ENCODE results near the gene KRTAP26-1. TPM values are rescaled to one million over a fixed set of nuclear protein-coding genes. Genes with fewer than 3 reads are reported as not detected.

The KRTAP26-1 gene
- total RNA-seq, 4 donors from 2014 or later, result 7.8 TPM; not detected in 3

- WGBS, 2 donors, result 84 to 89% methylated on average over 4 of the region's 4 CpGs
- TF ChIP-seq CTCF (IDR thresholded peaks at IDR 0.05) (no peak), POLR2A (IDR thresholded peaks at IDR 0.05) (no peak)
- H3K4me3 ChIP-seq (ENCODE audit: low read depth, poor library complexity, severe bottlenecking), result no peak within 1 kb of the TSS
- DNase-seq (ENCODE audit: low spot score in 2 of 2), result no peak
- intact Hi-C loops (cut with DNase I; ENCODE audit: low total_unique reads), result loop anchor here (10.0 kb wide), 1 partner anchor 736 kb away; no protein-coding TSS in a partner anchor
These were observed 28.4 kb upstream of the KRTAP26-1 start, which contains the start of gene KRTAP23-1 for GRCh38 chr21:30348506-30348905. KRTAP23-1 (minus strand) TSS chr21:30348606; CDS start chr21:30348606, 0 bp downstream.

- no peak for DNase-seq (ENCODE audit: low spot score in 2 of 2)
- intact Hi-C loops (cut with DNase I; ENCODE audit: low total_unique reads), result loop anchor here (10.0 kb wide), 1 partner anchor 740 kb away; no protein-coding TSS in a partner anchor
- TF ChIP-seq CTCF (IDR thresholded peaks at IDR 0.05) (no peak), POLR2A (IDR thresholded peaks at IDR 0.05) (no peak)
- no peak overlapping the region for H3K4me3 ChIP-seq (ENCODE audit: low read depth, poor library complexity, severe bottlenecking)
- 90 to 91% methylated on average over 2 of the region's 2 CpGs for WGBS, 2 donors
These were observed 24.9 kb upstream of the KRTAP26-1 start for GRCh38 chr21:30345014-30345413.

- peak in 1 of 2 donors; percentile 18 for DNase-seq (ENCODE audit: low spot score in 2 of 2)
- TF ChIP-seq CTCF (IDR thresholded peaks at IDR 0.05) (no peak), POLR2A (IDR thresholded peaks at IDR 0.05) (no peak)
- WGBS, 2 donors, result 93% methylated on average over 2 of the region's 2 CpGs
- H3K4me3 ChIP-seq (ENCODE audit: low read depth, poor library complexity, severe bottlenecking), result no peak overlapping the region
- intact Hi-C loops (cut with DNase I; ENCODE audit: low total_unique reads), result loop anchor here (10.0 kb wide), 1 partner anchor 744 kb away; no protein-coding TSS in a partner anchor
These were observed 20.8 kb upstream of the KRTAP26-1 start for GRCh38 chr21:30340714-30341573.

GRCh38 chr21:30338717-30339116 is 18.6 kb upstream of the KRTAP26-1 start:
- TF ChIP-seq CTCF (IDR thresholded peaks at IDR 0.05), result no peak
- TF ChIP-seq POLR2A (IDR thresholded peaks at IDR 0.05), result no peak
- no peak overlapping the region for H3K4me3 ChIP-seq (ENCODE audit: low read depth, poor library complexity, severe bottlenecking)
- WGBS, 2 donors, result 91 to 95% methylated on average over 4 of the region's 4 CpGs
- intact Hi-C loops (cut with DNase I; ENCODE audit: low total_unique reads), result no loop called here
- DNase-seq (ENCODE audit: low spot score in 2 of 2), result no peak

- no peak overlapping the region for H3K4me3 ChIP-seq (ENCODE audit: low read depth, poor library complexity, severe bottlenecking)
- DNase-seq (ENCODE audit: low spot score in 2 of 2), result no peak
- intact Hi-C loops (cut with DNase I; ENCODE audit: low total_unique reads), result no loop called here
- no peak for TF ChIP-seq CTCF (IDR thresholded peaks at IDR 0.05)
- TF ChIP-seq POLR2A (IDR thresholded peaks at IDR 0.05), result no peak
These were observed 17.7 kb upstream of the KRTAP26-1 start for GRCh38 chr21:30337772-30338171.

All from lower leg skin (tissue), 4 donors.